Measurements from ENCODE around the gene OASL. TPM values are rescaled to one million over a fixed set of nuclear protein-coding genes. Genes with fewer than 3 reads are reported as not detected.

Gene OASL
- total RNA-seq, 6 donors from 2014 or later = 5.2 to 24.2 (median 17.2) TPM

- ATAC-seq (ENCODE audit: low FRiP score in 2 of 2) = no peak
- no peak for TF ChIP-seq CTCF (IDR thresholded peaks at IDR 0.05)
- no peak for TF ChIP-seq POLR2A (IDR thresholded peaks at IDR 0.05)
- TF ChIP-seq POLR2AphosphoS5 (IDR thresholded peaks at IDR 0.05) = no peak
- TF ChIP-seq EP300 (IDR thresholded peaks at IDR 0.05) = no peak
These were observed 46.7 kb upstream of the OASL start for GRCh38 chr12:121085506-121086353.

GRCh38 chr12:121085069-121085468, 46.0 kb upstream of the OASL start:
- no peaks in the 10 kb centered on the region for H3K9me3 ChIP-seq
- 84 to 90% methylated on average over 4 of the region's 4 CpGs for WGBS, 2 donors
- DNase-seq (no peak), ATAC-seq (ENCODE audit: low FRiP score in 2 of 2) (no peak)
- peaks cover 0 to 4% (median 0%) of the 10 kb centered on the region in 4 donors for H3K4me1 ChIP-seq
- no peaks in the 10 kb centered on the region for H3K27me3 ChIP-seq
- no peak overlapping the region for H3K4me3 ChIP-seq
- H3K36me3 ChIP-seq = no peaks in the 10 kb centered on the region
- H3K27ac ChIP-seq = no peak overlapping the region
- no peak for TF ChIP-seq EP300 (IDR thresholded peaks at IDR 0.05)
- TF ChIP-seq POLR2AphosphoS5 (IDR thresholded peaks at IDR 0.05) = no peak
- TF ChIP-seq CTCF (IDR thresholded peaks at IDR 0.05) = no peak
- no peak for TF ChIP-seq POLR2A (IDR thresholded peaks at IDR 0.05)

More at GRCh38 chr12:121085506-121086353, 46.7 kb upstream of the OASL start:
- Histone ChIP-seq H3K9me3 (no peaks in the 10 kb centered on the region), H3K36me3 (no peaks in the 10 kb centered on the region), H3K27me3 (no peaks in the 10 kb centered on the region), H3K27ac (no peak overlapping the region), H3K4me3 (no peak overlapping the region), H3K4me1 (peaks cover 0 to 4% (median 0%) of the 10 kb centered on the region in 4 donors)
- 88 to 95% methylated on average over 15 to 17 of the region's 17 CpGs for WGBS, 2 donors
- peak in 1 of 2 donors; percentile 39 for DNase-seq

GRCh38 chr12:121084229-121084628, 45.2 kb upstream of the OASL start:
- H3K4me3 ChIP-seq = no peak overlapping the region
- ATAC-seq (ENCODE audit: low FRiP score in 2 of 2) (no peak), DNase-seq (no peak)
- H3K36me3 ChIP-seq = no peaks in the 10 kb centered on the region
- peaks cover 0 to 4% (median 0%) of the 10 kb centered on the region in 4 donors for H3K4me1 ChIP-seq
- H3K27me3 ChIP-seq = no peaks in the 10 kb centered on the region
- WGBS, 2 donors = 69 to 81% methylated on average over 3 of the region's 3 CpGs
- H3K27ac ChIP-seq = no peak overlapping the region
- H3K9me3 ChIP-seq = no peaks in the 10 kb centered on the region
- TF ChIP-seq CTCF (IDR thresholded peaks at IDR 0.05) (no peak), POLR2AphosphoS5 (IDR thresholded peaks at IDR 0.05) (no peak), EP300 (IDR thresholded peaks at IDR 0.05) (no peak), POLR2A (IDR thresholded peaks at IDR 0.05) (no peak)

- DNase-seq = no peak
- Histone ChIP-seq H3K9me3 (no peaks in the 10 kb centered on the region), H3K36me3 (no peaks in the 10 kb centered on the region), H3K27ac (no peak overlapping the region), H3K4me3 (no peak overlapping the region), H3K4me1 (no peaks in the 10 kb centered on the region), H3K27me3 (no peaks in the 10 kb centered on the region)
- TF ChIP-seq EP300 (IDR thresholded peaks at IDR 0.05) = no peak
- TF ChIP-seq POLR2AphosphoS5 (IDR thresholded peaks at IDR 0.05) = no peak
- no peak for TF ChIP-seq CTCF (IDR thresholded peaks at IDR 0.05)
- TF ChIP-seq POLR2A (IDR thresholded peaks at IDR 0.05) = no peak
- 100% methylated on average over 2 of the region's 2 CpGs for WGBS, 2 donors
- ATAC-seq (ENCODE audit: low FRiP score in 2 of 2) = no peak
These were observed 41.9 kb upstream of the OASL start for GRCh38 chr12:121080909-121081308.

All from upper lobe of left lung (tissue), 6 donors.